Left ventricle myocardium inferior (tissue), 1 donor: Measurements from ENCODE around the gene CHI3L1. TPM values are rescaled to one million over a fixed set of nuclear protein-coding genes. Genes with fewer than 3 reads are reported as not detected.

Experiments
- DNase-seq: peaks from one replicate; pipeline ENCODE4 v3.0.0-alpha.2; 2020
- H3K27ac ChIP-seq: fragments of 200-600 bp; replicated peaks from 2 replicates; pipeline ENCODE4 v1.8.0; 2021
- H3K27me3 ChIP-seq: fragments of 200-600 bp; 2 replicates; pipeline ENCODE4 v1.8.0; 2021; ENCODE audit warnings: low read depth
- H3K36me3 ChIP-seq: fragments of 200-600 bp; 2 replicates; pipeline ENCODE4 v1.8.0; 2021
- H3K4me1 ChIP-seq: fragments of 200-600 bp; 2 replicates; pipeline ENCODE4 v1.8.0; 2021
- H3K4me3 ChIP-seq: fragments of 200-600 bp; 2 replicates; pipeline ENCODE4 v1.8.0; 2021; ENCODE audit warnings: mild to moderate bottlenecking, moderate library complexity
- H3K9me3 ChIP-seq: fragments of 200-600 bp; replicated peaks from 2 replicates; pipeline ENCODE4 v1.8.0; 2021
- intact Hi-C: fragments of 100-400 bp; cut with micrococcal nuclease; formaldehyde crosslinking; loops from one replicate; pipeline ENCODE4 v1.11.0; 2022
- total RNA-seq: library from RNA; stranded (reverse); fragmentation: NEBNext Ultra II Directional; extraction: Animal tissue kit (Norgen Biotek cat#: 25700); gene quantifications from one replicate; pipeline ENCODE4 v1.2.1, GENCODE V29; 2021
- TF ChIP-seq, protein P1 (sequence below): fragments of 200-600 bp; IDR thresholded peaks from 2 replicates; pipeline ENCODE4 v1.8.0; 2021; ENCODE audit warnings: antibody characterized with exemption, mild to moderate bottlenecking, borderline replicate concordance
- donor health status: DM: no; HTN: yes; CAD: no; lungs with severe emphysema.

CHI3L1 gene
- total RNA-seq, 1 donor from 2014 or later = not detected

DNA sequence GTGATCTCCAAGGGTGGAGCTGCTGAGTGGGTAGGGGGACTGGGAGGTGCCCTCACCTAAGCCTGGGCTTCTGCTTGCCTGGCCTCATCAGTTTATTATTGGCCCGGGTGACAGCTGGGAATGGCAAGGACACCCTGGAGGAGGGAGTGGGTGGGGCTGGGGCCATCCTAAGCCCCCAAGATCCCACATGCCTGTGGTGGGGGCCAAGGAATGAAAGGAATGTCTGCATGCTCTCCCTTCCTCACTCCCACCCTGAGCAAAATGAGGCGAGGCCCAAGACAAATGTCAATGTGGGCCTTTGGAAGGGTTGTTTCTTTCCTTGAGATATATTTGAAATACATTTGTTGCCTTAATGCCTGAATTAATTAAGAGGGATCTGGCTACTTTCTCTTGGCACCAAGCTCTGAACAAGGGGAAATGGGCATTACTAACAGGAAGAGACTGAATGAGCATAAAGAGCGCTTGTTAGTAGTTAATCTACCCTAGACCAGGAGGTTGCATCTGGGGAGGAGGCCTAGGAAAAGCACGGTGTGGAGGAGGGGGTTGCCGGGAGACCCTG is 19.7 kb upstream of the CHI3L1 start:
- Histone ChIP-seq H3K27me3 (no peaks in the 10 kb centered on the region), H3K27ac (no peak overlapping the region)
- intact Hi-C loops = no loop called here

DNA sequence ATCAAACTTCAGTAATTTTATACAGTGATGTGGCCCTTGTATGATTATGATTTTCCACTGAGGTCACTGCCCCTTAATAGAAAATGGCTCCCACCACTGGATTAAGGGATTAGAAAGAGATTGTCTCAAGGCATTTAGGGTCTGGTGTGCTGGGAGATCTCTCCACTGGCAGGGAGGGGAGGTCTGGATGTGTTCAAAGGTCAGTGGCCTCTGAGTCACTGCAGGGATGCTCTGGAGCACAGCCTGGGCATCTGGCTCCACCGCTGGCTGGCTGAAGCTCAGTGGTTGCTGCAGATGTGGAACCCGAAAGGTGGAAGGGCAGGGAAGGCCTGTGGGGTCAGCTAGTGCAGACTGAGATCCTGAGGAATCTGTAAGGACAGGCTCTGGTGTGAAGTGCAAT is 18.3 kb upstream of the CHI3L1 start:
- no peak for DNase-seq
- TF ChIP-seq, protein P1, sequence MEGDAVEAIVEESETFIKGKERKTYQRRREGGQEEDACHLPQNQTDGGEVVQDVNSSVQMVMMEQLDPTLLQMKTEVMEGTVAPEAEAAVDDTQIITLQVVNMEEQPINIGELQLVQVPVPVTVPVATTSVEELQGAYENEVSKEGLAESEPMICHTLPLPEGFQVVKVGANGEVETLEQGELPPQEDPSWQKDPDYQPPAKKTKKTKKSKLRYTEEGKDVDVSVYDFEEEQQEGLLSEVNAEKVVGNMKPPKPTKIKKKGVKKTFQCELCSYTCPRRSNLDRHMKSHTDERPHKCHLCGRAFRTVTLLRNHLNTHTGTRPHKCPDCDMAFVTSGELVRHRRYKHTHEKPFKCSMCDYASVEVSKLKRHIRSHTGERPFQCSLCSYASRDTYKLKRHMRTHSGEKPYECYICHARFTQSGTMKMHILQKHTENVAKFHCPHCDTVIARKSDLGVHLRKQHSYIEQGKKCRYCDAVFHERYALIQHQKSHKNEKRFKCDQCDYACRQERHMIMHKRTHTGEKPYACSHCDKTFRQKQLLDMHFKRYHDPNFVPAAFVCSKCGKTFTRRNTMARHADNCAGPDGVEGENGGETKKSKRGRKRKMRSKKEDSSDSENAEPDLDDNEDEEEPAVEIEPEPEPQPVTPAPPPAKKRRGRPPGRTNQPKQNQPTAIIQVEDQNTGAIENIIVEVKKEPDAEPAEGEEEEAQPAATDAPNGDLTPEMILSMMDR = no peak
- no peak overlapping the region for H3K27ac ChIP-seq
- no peaks in the 10 kb centered on the region for H3K36me3 ChIP-seq
- H3K4me3 ChIP-seq = no peak overlapping the region
- peaks cover 16% of the 10 kb centered on the region for H3K4me1 ChIP-seq
- no peaks in the 10 kb centered on the region for H3K9me3 ChIP-seq
- H3K27me3 ChIP-seq = no peaks in the 10 kb centered on the region
- intact Hi-C loops = no loop called here

More for the DNA sequence above, 19.7 kb upstream of the CHI3L1 start:
- DNase-seq = no peak
- H3K9me3 ChIP-seq = no peaks in the 10 kb centered on the region
- H3K4me1 ChIP-seq = peaks cover 1% of the 10 kb centered on the region
- H3K36me3 ChIP-seq = no peaks in the 10 kb centered on the region
- TF ChIP-seq, protein P1 = no peak
- H3K4me3 ChIP-seq = no peak overlapping the region

DNA sequence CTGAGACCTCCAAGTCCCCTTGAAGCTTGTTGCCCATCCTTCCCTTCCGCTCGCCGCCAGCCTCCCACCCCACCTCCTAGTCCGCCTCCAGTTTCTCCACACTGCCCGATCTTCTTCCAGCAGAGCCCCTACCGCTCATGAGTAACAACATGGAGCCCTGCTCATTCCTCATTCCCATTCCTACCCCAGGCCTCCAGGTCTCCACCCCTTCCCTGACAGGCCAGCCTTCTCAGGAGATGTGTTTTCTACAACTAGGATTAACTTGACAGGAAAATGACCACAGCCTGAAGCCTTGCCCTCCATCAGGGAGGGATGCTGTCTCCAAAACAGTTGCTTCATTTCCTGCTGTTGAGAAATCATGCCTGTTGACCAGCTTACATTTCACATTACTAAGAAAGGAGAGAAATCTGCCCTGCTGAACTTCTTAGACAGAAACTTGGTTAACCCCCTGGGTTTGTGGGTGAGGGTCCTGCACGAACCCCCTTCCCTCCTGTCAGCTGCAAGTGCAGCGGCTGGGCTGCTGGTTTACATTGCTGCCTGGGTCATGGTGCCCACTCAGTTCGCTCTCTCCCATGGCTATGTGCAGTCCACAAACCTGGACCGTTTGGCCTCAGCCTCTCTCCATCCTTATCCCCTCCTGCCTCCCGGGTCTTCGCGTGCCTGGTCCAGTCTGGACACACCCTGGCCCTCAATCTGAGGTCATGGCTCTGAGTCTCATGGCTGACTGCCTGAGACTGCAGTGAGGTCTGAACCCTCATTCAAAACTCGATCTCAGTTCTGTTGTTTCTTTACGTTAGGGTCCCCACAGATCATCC is 16.1 kb upstream of the CHI3L1 start:
- Histone ChIP-seq H3K4me3 (no peak overlapping the region), H3K9me3 (no peaks in the 10 kb centered on the region), H3K4me1 (peaks cover 25% of the 10 kb centered on the region), H3K36me3 (no peaks in the 10 kb centered on the region), H3K27ac (peak overlapping the region; percentile 79), H3K27me3 (no peaks in the 10 kb centered on the region)
- TF ChIP-seq, protein P1 = no peak
- DNase-seq = peak; percentile 58
- intact Hi-C loops = no loop called here

DNA sequence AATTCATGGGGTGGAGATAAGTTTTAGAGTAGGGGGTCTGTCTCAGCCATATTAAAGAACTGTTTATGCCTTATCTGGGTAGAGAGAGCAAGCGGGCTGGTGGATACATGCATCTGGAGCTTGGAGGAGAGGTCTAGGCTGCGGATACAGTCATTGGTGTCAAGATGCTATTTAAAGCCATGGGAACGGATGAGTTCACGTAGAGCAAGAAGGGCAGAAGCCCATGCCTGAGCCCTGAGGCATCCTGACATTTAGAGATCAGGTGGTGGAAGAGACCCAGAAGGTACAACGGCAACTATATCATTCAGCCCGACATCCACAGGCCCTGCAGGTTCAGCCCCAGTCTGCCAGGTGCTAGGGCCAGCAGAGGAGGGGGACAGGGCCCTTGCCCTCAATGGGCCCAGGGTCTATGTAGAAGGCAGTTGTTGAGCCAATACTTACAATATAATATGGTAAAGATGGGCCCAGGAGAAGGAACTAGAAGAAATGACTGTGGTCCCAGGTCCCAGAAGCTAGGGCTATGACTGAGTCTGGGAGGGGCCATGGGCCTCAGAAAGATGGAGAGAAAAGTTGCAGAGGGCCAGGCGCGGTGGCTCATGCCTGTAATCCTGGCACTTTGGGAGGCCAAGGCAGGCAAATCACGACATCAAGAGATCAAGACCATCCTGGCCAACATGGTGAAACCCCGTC is 15.2 kb upstream of the CHI3L1 start:
- no peaks in the 10 kb centered on the region for H3K9me3 ChIP-seq
- no peaks in the 10 kb centered on the region for H3K36me3 ChIP-seq
- TF ChIP-seq, protein P1 = no peak
- no peak for DNase-seq
- no peaks in the 10 kb centered on the region for H3K27me3 ChIP-seq
- H3K4me1 ChIP-seq = peaks cover 25% of the 10 kb centered on the region
- no peak overlapping the region for H3K4me3 ChIP-seq
- H3K27ac ChIP-seq = peak overlapping the region; percentile 79
- intact Hi-C loops = no loop called here

DNA sequence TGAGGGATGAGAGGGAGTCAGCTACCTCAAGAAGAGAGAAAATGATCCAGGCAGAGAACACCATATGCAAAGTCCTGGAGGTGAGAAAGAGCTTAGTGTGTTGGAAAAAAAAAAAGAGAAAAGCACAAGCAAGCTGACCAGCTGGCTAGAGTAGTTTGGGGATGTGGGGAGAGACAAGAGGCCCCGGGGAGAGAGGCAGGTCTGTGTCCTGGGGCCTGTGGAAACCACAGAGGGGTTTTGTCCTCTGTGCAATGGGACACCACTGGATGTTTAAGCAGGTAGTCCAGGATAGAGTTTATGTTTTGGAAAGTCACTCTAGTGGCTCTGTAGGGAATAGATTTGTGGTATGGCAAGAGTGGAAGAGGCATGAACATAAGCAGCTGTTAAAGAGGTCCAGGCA is 14.4 kb upstream of the CHI3L1 start:
- Histone ChIP-seq H3K4me3 (peak overlapping the region; percentile 9), H3K27me3 (no peaks in the 10 kb centered on the region), H3K9me3 (no peaks in the 10 kb centered on the region), H3K36me3 (no peaks in the 10 kb centered on the region), H3K4me1 (peaks cover 25% of the 10 kb centered on the region), H3K27ac (peak overlapping the region; percentile 79)
- intact Hi-C loops = no loop called here
- TF ChIP-seq, protein P1 = no peak
- DNase-seq = no peak
